C4-2B (cell line): ENCODE measurements around the gene BANK1.

Source experiments
- ZFX ChIP-seq: fragments of 450-650 bp; IDR thresholded peaks from 2 replicates; pipeline ENCODE4 v1.6.1; 2017
- TF ChIP-seq, protein P1 (sequence below): fragments of 450-650 bp; conservative IDR thresholded peaks from 2 replicates; pipeline ENCODE4 v1.5.1; 2017; ENCODE audit warnings: mild to moderate bottlenecking

DNA sequence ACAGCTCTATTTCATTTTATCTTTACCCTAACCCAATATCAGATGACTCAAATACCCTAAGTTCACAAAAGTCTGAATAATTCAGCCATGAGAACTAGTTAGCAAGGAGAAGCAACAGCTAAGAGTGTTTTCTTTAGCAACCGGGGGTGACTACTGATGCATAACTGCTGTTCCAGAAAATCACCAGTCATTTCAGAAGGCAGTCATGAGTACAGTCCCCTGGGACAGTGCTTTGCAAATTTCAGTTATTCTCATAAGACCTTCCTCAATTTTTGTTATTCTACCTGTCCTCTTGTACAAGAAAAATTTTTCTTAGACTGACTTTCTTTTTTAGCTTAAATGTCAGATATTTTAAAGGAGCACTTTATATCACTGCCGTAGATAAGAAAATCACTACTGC, 16.4 kb downstream of the BANK1 start:
- TF ChIP-seq, protein P1, sequence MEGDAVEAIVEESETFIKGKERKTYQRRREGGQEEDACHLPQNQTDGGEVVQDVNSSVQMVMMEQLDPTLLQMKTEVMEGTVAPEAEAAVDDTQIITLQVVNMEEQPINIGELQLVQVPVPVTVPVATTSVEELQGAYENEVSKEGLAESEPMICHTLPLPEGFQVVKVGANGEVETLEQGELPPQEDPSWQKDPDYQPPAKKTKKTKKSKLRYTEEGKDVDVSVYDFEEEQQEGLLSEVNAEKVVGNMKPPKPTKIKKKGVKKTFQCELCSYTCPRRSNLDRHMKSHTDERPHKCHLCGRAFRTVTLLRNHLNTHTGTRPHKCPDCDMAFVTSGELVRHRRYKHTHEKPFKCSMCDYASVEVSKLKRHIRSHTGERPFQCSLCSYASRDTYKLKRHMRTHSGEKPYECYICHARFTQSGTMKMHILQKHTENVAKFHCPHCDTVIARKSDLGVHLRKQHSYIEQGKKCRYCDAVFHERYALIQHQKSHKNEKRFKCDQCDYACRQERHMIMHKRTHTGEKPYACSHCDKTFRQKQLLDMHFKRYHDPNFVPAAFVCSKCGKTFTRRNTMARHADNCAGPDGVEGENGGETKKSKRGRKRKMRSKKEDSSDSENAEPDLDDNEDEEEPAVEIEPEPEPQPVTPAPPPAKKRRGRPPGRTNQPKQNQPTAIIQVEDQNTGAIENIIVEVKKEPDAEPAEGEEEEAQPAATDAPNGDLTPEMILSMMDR: no peak
- TF ChIP-seq ZFX: no peak
